T-helper 2 cell treated with Interferon-gamma antibody and Interleukin-4, amounts not matched to agents 5 μg/mL and 100 μg/mL, for 36 hours (primary cell): ENCODE results near the gene AMFR.
A peak's percentile ranks its signal among the peaks of the same experiment; 100 is the strongest.

Experiments
- DNase-seq: peaks from one replicate; pipeline ENCODE4 v3.0.0; 2021; ENCODE audit warnings: low spot score
- H3K27ac Mint-ChIP-seq: one replicate; pipeline ENCODE4 v1.8.0; 2021; ENCODE audit warnings: mild to moderate bottlenecking, mixed read lengths
- H3K27me3 Mint-ChIP-seq: one replicate; pipeline ENCODE4 v1.8.0; 2021; ENCODE audit warnings: low read depth, mixed read lengths
- H3K36me3 Mint-ChIP-seq: one replicate; pipeline ENCODE4 v1.8.0; 2021; ENCODE audit warnings: low read depth, mixed read lengths
- H3K4me1 Mint-ChIP-seq: one replicate; pipeline ENCODE4 v1.8.0; 2021; ENCODE audit warnings: low read depth, mixed read lengths
- H3K4me3 Mint-ChIP-seq: one replicate; pipeline ENCODE4 v1.8.0; 2022; ENCODE audit warnings: mild to moderate bottlenecking, moderate library complexity, mixed read lengths
- H3K9me3 Mint-ChIP-seq: one replicate; pipeline ENCODE4 v1.8.0; 2021; ENCODE audit warnings: mixed read lengths

AMFR gene

GRCh38 chr16:56425439-56425832 is at the start of gene AMFR:
TSS of gene AMFR (minus strand) at chr16:56425545. CDS start at chr16:56425327, 218 bp downstream.
- peaks cover 43% of the 10 kb centered on the region for H3K4me1 Mint-ChIP-seq
- H3K9me3 Mint-ChIP-seq, result no peaks in the 10 kb centered on the region
- peak within 1 kb of the TSS; percentile 86 for H3K27ac Mint-ChIP-seq
- peaks cover 15% of the 10 kb centered on the region for H3K36me3 Mint-ChIP-seq
- no peaks in the 10 kb centered on the region for H3K27me3 Mint-ChIP-seq
- peak; percentile 83 for DNase-seq
- H3K4me3 Mint-ChIP-seq, result peak within 1 kb of the TSS; percentile 98

GRCh38 chr16:56470666-56471065 is 45.3 kb upstream of the AMFR start:
- no peaks in the 10 kb centered on the region for H3K4me1 Mint-ChIP-seq
- no peak overlapping the region for H3K27ac Mint-ChIP-seq
- H3K9me3 Mint-ChIP-seq, result no peaks in the 10 kb centered on the region

GRCh38 chr16:56470232-56470631 is 44.9 kb upstream of the AMFR start:
- no peak for DNase-seq
- H3K27ac Mint-ChIP-seq, result no peak overlapping the region
- H3K4me1 Mint-ChIP-seq, result no peaks in the 10 kb centered on the region
- H3K4me3 Mint-ChIP-seq, result no peak overlapping the region
- H3K36me3 Mint-ChIP-seq, result peaks cover 65% of the 10 kb centered on the region
- no peaks in the 10 kb centered on the region for H3K27me3 Mint-ChIP-seq
- H3K9me3 Mint-ChIP-seq, result no peaks in the 10 kb centered on the region

More at GRCh38 chr16:56470666-56471065, 45.3 kb upstream of the AMFR start:
- Mint-ChIP-seq H3K36me3 (peaks cover 65% of the 10 kb centered on the region), H3K4me3 (no peak overlapping the region), H3K27me3 (no peaks in the 10 kb centered on the region)
- no peak for DNase-seq

DNA sequence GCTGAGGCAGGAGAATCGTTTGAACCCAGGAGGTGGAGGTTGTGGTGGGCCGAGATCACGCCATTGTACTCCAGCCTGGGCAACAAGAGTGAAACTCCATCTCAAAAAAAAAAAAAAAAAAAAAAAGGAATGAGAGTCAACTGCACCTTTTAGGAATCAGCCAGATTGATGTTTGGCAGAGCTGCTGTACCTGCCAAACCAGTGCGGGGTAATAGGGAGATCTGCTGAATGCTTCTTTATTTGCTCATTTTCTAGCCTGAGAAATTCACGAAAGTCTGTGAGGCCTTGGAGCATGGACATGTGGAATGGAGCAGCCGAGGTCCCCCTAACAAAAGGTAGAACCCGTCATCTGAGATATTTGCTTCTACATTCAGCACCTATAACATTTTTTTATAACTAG is 44.4 kb upstream of the AMFR start:
- Mint-ChIP-seq H3K27ac (no peak overlapping the region), H3K4me3 (no peak overlapping the region), H3K9me3 (no peaks in the 10 kb centered on the region), H3K4me1 (no peaks in the 10 kb centered on the region), H3K27me3 (no peaks in the 10 kb centered on the region), H3K36me3 (peaks cover 61% of the 10 kb centered on the region)
- no peak for DNase-seq

- DNase-seq, result no peak
- Mint-ChIP-seq H3K36me3 (peaks cover 69% of the 10 kb centered on the region), H3K4me3 (no peak overlapping the region), H3K27ac (no peak overlapping the region), H3K9me3 (no peaks in the 10 kb centered on the region), H3K4me1 (no peaks in the 10 kb centered on the region), H3K27me3 (no peaks in the 10 kb centered on the region)
Observed at GRCh38 chr16:56468800-56469199, 43.5 kb upstream of the AMFR start.

DNA sequence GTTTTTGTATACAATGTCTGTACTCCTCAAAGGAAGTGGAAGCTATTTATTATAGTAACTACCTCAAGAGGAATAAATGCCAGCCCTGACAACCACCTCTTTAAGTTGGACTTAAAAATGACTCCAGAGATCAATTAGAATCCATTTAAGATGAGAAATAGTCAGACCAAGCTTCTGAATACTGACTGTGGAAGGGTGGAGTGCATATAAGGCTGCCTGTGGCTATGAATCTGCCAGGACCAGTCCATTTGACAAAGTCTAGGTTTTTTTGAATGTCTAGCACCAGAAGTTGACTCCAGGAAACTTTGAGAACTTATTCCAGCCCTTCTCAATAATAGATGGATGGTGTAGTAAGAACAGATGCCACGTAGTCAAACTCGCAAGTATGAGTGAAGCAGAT is 41.0 kb upstream of the AMFR start:
- no peak for DNase-seq
- H3K27ac Mint-ChIP-seq, result no peak overlapping the region
- H3K36me3 Mint-ChIP-seq, result peaks cover 71% of the 10 kb centered on the region
- H3K4me1 Mint-ChIP-seq, result no peaks in the 10 kb centered on the region
- no peaks in the 10 kb centered on the region for H3K9me3 Mint-ChIP-seq
- H3K27me3 Mint-ChIP-seq, result no peaks in the 10 kb centered on the region
- no peak overlapping the region for H3K4me3 Mint-ChIP-seq

- no peaks in the 10 kb centered on the region for H3K27me3 Mint-ChIP-seq
- H3K4me3 Mint-ChIP-seq, result no peak overlapping the region
- no peak overlapping the region for H3K27ac Mint-ChIP-seq
- H3K4me1 Mint-ChIP-seq, result no peaks in the 10 kb centered on the region
- peaks cover 60% of the 10 kb centered on the region for H3K36me3 Mint-ChIP-seq
- H3K9me3 Mint-ChIP-seq, result no peaks in the 10 kb centered on the region
- DNase-seq, result no peak
Observed at GRCh38 chr16:56463153-56463552, 37.8 kb upstream of the AMFR start.

DNA sequence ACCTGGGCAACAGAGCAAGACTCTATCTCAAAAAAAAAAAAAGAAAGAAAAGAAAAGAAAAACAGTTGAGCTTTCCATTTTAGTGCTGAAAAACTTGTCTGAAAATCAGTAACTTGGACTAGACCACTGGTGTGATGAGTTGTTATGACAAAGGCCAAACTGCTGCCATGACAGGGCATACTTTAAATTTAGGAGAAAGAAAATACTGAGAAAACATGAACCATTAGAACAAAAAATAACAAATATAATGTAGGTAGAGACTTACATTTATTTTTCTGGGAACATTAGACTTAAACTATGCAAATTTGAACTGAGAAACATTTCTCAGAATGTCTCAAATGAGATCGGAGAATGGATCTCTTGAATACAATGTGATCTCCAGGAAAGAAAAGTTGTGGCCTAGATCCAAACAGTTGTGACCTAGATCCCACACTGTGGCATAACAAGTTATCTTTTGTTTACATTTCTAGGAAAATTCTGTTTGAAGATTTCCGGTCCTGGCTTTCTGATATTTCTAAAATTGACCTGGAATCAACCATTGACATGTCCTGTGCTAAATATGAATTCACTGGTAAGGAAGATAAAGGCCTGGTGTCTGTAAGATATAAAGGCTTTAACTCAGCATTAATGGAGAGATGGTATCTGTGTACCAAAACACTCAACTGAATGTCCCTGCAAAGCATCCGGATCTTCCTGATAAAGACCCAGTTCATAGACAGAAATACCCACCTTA is 36.9 kb upstream of the AMFR start:
- H3K27ac Mint-ChIP-seq, result no peak overlapping the region
- H3K27me3 Mint-ChIP-seq, result no peaks in the 10 kb centered on the region
- peaks cover 57% of the 10 kb centered on the region for H3K36me3 Mint-ChIP-seq
- no peaks in the 10 kb centered on the region for H3K9me3 Mint-ChIP-seq
- no peaks in the 10 kb centered on the region for H3K4me1 Mint-ChIP-seq
- H3K4me3 Mint-ChIP-seq, result no peak overlapping the region
- no peak for DNase-seq

DNA sequence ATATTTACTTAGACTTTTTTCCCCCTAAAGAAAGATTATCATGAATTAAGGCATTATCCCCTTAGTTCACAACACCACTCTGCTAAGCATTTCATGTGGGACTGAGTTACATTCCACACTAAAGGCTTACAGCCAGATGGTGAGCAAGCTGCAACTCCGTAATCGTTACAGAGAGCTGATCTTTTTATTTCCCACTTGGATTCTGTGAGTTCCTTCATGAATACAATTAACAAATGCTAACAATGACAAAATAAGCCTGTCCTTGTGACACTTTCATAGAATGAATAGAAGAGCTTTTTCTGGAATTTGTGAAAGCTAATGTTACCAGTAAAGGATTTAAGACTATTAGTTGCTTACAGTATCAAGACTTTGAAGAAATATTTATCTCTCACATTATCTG is 34.8 kb upstream of the AMFR start:
- Mint-ChIP-seq H3K27me3 (no peaks in the 10 kb centered on the region), H3K9me3 (no peaks in the 10 kb centered on the region), H3K27ac (no peak overlapping the region), H3K4me3 (no peak overlapping the region), H3K4me1 (peaks cover 9% of the 10 kb centered on the region), H3K36me3 (peaks cover 58% of the 10 kb centered on the region)
- DNase-seq, result no peak

DNA sequence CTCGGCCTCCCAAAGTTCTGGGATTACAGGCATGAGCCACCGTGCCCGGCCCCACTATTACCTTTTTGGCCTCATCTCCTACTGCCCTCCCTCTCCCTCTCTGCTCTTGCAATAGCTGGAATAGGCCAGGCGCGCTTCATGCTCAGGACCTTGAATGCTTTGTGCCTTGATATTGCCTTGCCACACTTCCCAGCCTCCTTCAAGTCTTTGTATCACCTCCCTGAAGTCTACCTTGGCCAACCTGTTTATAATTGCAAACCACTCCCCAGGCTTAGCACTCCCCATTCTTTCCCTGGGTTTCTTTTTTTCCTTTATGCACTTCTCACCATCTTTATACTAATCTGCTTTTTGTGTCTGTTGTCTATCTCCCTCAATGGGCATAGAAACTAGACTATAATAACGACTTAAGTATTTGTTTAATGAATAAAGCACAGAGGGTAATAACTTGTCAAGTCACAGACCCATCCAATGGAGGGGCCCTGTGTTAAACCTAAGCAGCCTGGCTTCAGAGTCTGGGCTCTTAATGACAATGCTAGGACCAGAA is 32.7 kb upstream of the AMFR start:
- DNase-seq, result no peak
- H3K36me3 Mint-ChIP-seq, result peaks cover 61% of the 10 kb centered on the region
- no peaks in the 10 kb centered on the region for H3K9me3 Mint-ChIP-seq
- no peak overlapping the region for H3K27ac Mint-ChIP-seq
- H3K4me3 Mint-ChIP-seq, result no peak overlapping the region
- H3K4me1 Mint-ChIP-seq, result peaks cover 12% of the 10 kb centered on the region
- no peaks in the 10 kb centered on the region for H3K27me3 Mint-ChIP-seq

GRCh38 chr16:56451753-56452689 is 26.7 kb upstream of the AMFR start:
- DNase-seq, result no peak
- H3K27ac Mint-ChIP-seq, result peak overlapping the region; percentile 94
- H3K9me3 Mint-ChIP-seq, result no peaks in the 10 kb centered on the region
- H3K4me1 Mint-ChIP-seq, result peaks cover 47% of the 10 kb centered on the region
- peaks cover 52% of the 10 kb centered on the region for H3K36me3 Mint-ChIP-seq
- peak overlapping the region; percentile 95 for H3K4me3 Mint-ChIP-seq
- H3K27me3 Mint-ChIP-seq, result no peaks in the 10 kb centered on the region

GRCh38 chr16:56450986-56451752 is 25.8 kb upstream of the AMFR start, which contains the start of the genes NUDT21 and OGFOD1:
TSS of gene NUDT21 (minus strand) at chr16:56451332. CDS start at chr16:56451202, 130 bp downstream.
TSS of gene OGFOD1 (plus strand) at chr16:56451554. CDS start at chr16:56451613, 59 bp downstream.
- H3K4me1 Mint-ChIP-seq, result peaks cover 49% of the 10 kb centered on the region
- H3K36me3 Mint-ChIP-seq, result peaks cover 50% of the 10 kb centered on the region
- peak; percentile 94 for DNase-seq
- no peaks in the 10 kb centered on the region for H3K27me3 Mint-ChIP-seq
- peak within 1 kb of the TSS; percentile 94 for H3K27ac Mint-ChIP-seq
- H3K4me3 Mint-ChIP-seq, result peak within 1 kb of the TSS; percentile 95
- H3K9me3 Mint-ChIP-seq, result no peaks in the 10 kb centered on the region

GRCh38 chr16:56450275-56450985 is 25.1 kb upstream of the AMFR start:
- peaks cover 44% of the 10 kb centered on the region for H3K4me1 Mint-ChIP-seq
- no peaks in the 10 kb centered on the region for H3K27me3 Mint-ChIP-seq
- peaks cover 49% of the 10 kb centered on the region for H3K36me3 Mint-ChIP-seq
- peak overlapping the region; percentile 94 for H3K27ac Mint-ChIP-seq
- no peak for DNase-seq
- H3K4me3 Mint-ChIP-seq, result peak overlapping the region; percentile 95
- no peaks in the 10 kb centered on the region for H3K9me3 Mint-ChIP-seq
